SIG-M5 treated with dmso at 0.1 percent for 504 hours (cell line): Measurements from ENCODE around the gene BRSK1.

Experiments
- DNase-seq: peaks from one replicate; lab custom pipeline; 2025; ENCODE audit not compliant: unreplicated experiment; lab: John Stamatoyannopoulos, UW

Gene BRSK1

DNA sequence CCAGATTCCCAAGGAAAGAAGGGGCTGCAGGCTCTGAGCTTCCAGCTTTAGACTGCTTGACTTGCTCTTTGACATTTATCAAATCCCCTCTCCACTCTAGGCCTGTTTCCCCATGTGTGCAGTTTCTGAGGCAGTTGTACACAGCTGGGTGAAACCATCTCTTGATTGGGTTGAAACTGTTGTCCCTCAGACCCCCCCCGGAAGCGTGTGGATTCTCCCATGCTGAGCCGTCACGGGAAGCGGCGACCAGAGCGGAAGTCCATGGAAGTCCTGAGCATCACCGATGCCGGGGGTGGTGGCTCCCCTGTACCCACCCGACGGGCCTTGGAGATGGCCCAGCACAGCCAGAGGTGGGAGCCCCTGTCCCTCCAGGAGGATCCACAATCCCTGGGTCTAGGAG lies 19.7 kb downstream of the BRSK1 start:
- no peak for DNase-seq

DNA sequence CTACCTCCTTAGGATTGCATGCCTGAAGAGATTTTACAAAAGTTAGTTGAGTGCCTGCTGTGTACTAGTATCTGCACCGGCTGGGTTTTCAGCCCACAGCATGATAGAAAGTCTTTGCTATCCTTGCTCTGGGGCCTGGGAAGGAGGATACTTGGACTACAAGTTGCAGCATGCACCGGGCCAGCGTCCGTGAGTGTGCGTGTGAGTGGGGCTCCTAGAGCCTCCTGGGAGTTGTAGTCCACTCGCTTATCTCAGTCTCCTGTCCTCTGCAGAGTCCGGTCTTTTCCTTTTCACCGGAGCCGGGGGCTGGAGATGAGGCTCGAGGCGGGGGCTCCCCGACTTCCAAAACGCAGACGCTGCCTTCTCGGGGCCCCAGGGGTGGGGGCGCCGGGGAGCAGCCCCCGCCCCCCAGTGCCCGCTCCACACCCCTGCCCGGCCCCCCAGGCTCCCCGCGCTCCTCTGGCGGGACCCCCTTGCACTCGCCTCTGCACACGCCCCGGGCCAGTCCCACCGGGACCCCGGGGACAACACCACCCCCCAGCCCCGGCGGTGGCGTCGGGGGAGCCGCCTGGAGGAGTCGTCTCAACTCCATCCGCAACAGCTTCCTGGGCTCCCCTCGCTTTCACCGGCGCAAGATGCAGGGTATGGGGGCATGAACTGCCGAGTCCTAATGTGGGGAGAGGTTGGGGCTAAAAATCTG lies 20.6 kb downstream of the BRSK1 start:
- DNase-seq: peak; percentile 20

DNA sequence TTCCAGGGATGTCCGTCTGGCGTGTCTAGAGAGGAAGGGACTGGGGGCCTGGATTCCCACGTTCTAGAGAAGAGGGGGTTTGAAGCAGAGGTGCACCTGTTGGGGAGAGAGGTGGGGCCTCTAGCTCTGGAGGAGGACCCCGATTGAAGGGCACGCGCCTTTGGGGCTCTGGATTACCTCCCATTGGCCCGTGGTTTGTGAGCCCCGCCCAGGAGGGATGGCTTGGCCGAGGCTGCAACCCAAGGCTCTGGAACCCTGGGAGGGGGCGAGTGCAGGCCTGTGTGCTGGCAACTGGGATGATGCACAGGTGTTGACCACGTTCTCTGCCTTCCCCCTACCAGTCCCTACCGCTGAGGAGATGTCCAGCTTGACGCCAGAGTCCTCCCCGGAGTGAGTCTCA lies 21.2 kb downstream of the BRSK1 start:
- DNase-seq: no peak

DNA sequence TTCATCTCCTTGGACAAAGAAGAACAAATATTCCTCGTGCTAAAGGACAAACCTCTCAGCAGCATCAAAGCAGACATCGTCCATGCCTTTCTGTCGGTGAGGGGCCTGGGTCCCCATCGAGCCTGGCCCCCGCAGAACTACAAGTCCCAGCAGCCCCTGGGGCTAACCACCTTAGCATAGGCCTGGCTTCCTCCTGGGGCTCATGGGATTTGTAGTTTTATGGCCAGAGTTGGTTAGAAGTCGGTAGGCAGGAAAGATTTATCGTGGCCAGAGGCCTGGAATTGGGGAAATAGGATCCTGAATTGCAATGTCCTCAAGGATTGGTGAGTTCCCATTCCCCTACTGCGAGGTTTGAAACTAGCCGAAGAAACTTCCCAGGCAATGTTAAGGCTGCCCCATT lies 21.7 kb downstream of the BRSK1 start:
- DNase-seq: peak; percentile 25

DNA sequence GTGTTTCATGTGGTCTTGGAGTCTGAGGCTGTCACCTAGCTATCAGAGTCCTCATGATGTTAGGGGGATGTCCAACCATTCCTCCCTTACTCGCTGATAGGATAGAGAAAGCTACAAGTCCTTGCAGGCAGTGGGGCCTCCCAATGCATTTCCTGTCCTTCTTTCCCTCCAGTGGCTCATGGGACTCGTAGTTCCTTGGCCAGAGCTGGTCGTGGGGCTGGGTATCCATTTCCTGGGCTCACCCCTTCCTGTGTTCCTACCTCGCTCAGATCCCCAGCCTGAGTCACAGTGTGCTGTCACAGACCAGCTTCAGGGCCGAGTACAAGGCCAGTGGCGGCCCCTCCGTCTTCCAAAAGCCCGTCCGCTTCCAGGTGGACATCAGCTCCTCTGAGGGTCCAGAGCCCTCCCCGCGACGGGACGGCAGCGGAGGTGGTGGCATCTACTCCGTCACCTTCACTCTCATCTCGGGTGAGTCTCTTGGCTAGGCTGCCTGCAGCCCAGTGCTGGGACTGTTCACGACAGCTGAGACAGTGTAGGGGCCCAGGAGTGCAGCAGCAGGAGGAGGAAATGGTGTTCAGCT lies 22.3 kb downstream of the BRSK1 start:
- DNase-seq: no peak

DNA sequence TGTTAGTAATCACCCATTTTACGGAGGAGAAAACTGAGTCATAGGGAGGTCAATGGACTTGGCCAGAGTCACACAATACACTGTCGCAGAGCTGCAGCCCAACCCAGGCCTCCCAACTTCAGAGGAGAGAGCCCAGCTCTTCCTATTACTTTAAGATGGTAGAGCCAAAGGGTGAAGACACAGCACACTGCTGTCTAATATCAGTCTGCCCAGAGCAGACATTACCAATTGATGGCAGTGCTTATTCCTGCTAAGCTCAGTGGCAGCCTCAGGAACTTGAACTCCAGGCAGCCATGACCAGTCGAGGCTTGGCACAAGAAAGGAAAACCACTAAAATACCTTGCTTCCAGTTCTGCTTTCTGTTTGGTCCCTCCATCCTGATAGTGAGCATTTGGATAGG lies 22.9 kb downstream of the BRSK1 start:
- DNase-seq: no peak

DNA sequence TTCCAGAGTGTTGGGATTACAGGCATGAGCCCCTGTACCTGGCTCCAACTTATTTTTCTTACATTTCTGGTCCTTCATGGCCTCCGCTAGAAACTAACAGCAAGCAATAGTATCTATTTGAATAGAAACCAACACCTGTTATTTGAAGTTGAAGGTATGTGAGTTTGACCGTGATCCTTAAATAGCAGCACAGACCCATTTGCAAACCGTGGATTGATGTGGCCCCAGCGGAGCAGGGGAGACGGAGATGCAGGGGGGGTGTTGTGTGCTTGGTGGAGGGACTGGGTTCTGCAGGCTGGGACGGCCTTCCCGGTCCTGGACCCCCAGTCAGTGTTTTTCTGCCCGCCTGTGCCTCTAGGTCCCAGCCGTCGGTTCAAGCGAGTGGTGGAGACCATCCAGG lies 24.5 kb downstream of the BRSK1 start:
- DNase-seq: no peak

DNA sequence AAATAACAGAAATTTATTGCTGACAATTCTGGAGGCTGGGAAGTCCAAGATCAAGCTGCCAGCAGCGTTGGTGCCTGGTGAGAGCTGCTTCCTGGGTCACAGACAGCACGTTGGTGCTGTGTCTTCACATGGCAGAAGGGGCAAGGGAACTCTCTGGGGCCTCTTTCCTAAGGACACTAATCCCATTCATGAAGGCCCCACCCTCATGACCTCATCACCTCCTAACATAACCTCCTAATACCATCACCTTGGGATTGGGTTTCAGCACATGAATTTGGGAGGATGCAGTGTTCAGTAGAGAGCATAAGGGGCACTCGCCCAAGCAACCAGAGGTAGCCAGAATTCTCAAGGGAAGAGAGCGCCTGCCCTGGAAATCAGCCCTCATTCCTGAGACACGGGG lies 25.7 kb downstream of the BRSK1 start:
- DNase-seq: no peak

DNA sequence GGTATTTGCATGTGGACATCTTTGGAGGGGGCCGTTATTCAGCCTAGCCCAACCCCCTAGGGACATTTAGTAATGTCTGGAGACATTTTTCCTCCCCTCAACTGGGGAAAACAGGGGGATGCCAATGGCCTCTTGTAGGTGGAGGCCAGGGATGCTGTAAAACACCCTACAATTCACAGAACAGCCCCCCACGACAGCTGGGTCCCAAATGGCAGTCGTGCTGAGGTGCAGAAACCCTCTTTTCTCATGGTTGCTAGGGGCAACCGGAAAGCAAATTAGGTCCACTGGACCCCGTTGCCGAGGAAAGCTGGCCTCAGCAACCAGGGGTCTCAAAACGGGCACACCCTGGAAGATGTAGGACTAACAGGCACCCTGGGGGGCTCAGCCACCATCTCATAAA lies 26.7 kb downstream of the BRSK1 start:
- DNase-seq: no peak

DNA sequence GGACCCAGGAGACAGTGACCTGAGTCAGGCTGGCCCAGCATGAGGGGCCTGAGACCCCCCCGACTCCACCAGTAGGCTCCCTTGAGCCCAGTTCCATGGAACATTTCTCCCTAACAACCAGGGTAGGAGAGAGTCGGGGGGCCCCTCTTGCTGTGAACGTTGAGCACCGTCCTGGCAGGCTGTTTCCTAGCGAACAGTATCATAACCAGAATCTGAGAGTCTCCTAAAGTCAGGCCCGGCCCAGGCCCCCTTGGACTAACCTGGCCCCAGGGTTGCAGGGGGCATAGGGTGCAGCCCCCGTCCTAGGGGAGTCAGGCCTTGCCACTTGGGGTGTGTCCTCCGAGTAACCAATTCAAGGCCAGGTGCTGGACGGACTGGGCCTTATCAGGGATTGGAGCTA lies 27.6 kb downstream of the BRSK1 start:
- no peak for DNase-seq

DNA sequence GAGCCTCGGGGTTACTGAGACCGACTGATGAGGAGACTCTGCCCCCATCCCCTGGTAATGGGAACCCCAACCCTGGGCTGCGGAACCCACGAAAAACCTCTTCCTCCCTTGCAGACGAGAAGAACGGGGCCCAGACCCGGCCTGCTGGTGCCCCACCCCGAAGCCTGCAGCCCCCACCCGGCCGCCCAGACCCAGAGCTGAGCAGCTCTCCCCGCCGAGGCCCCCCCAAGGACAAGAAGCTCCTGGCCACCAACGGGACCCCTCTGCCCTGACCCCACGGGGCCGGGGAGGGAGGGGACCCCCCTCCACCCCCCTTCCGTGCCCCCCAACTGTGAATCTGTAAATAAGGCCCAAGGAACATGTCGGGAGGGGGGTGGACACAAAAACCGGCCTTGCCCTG lies 28.0 kb downstream of the BRSK1 start:
- DNase-seq: no peak

DNA sequence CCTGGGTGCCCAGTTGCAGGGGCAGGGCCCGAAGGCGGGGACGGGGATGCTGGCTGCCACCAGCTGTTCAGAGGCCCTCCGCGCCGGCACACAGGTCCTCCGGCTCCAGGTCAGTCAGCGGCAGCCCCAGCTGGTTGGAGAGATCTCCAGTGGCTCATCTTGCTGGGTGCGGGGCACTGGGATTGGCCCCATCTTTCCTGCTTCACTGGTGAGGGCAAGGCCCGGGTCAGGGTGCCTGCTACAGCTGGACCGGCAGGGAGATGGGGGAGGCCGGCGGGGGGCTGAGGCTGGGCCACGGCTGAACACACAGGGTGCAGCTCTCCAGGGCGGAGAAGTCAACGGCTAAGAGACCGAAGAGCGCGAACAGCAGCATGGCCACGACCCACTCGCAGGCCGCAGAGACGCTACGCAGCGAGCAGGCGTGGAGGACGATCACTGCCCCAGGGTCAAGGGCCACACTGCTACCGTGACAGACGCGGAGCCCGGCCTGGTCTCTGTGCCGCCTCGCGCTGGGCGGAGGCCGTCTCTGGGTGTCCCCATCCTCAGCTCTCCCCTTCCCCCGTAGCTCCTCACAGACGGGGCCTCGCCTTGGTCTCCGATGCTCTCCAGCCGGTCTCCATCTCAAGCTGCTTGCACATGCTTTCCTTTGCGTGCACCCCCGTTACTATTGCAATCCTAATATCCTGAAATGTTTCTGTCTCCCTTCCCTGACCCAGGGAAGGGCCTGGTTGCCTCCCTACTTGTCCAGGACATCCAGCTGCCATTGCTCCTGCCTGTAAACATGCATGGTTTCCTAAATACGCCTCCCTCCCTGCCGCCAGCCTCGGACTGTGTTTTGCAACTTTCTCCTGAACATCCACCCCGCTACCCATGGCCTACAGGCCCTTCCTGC lies 29.1 kb downstream of the BRSK1 start:
- no peak for DNase-seq

DNA sequence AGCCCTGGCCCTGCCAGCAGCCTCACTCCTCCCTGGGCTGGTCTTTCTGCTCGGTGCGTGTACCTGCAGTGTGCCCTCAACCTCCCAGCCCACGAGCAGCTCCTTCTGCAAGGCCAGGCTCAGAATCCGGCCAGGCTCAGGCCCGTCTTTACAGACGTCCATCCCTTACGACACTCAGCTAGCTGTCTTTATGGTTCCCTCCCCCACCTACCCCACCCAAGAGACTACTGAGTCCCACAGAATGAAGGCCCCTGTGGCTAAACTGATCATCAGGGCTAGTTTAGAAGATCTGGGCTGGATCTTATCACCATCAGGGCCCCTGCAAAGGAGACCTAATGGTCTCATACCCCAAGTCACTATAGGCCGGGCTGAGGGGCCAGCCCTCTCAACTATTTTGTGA lies 30.6 kb downstream of the BRSK1 start:
- no peak for DNase-seq

DNA sequence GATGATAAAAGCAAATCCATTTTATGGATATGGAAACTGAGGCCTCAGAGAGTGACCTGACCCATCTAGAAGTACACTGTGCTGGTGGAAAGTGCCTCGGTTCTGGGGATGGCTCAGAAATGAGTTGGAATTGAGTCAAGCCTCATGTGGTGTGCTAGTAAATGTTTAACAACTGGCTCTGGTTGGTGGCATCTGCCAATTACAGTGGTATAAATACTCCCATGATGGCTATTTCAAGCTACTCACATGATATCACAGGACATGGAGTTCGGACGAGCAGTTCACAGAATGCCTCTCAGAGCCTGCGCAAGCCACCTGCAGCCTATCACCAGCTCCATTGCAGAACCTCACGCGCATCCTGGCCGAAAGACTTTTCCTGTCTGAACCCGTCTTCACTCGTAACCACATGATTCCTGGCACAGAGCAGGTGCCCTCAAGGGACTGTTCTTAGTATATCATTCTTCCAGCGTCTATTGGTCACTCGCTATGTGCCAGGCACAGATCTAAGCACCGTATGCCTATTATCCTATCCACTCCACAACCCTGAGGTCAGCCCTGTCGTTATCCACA lies 32.2 kb downstream of the BRSK1 start:
- no peak for DNase-seq

DNA sequence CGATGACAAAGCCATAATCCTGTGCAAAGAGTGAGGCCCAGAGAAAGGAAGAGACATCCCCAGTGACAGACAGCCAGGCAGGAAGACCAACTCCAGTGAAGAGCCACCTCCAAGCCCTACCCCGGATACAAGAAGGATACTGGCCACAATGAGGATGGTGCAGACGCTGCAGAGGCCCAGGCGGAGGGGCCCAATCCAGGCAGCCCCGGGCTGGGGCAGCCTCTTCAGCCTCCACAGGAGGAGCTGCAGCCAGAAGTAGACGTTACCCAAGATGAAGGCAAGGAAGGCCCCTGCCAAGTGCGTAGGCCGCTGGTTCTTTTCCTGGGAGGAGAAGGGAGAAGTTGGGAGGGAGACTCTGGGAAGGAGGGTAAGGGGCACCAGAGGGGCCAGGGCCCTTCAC lies 32.8 kb downstream of the BRSK1 start:
- no peak for DNase-seq

DNA sequence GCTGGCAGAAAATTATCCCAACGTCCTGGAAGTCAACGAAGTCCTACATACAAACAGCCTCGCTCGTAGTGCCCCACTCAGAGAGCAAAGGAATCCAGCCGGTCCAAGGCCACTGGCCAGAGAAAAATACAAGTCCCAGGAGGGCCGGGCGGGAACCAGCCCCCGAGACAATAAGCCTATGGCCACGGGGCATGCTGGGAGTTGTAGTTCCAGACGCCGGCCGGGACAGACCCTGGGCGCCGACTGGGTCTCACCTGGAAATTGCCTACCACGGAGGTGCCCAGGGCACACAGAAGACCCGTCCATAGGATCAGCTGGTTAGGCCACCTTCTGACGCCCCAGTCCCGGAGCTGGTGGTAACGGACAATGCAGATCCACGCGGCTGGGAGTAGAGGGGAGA lies 36.0 kb downstream of the BRSK1 start:
- DNase-seq: no peak

DNA sequence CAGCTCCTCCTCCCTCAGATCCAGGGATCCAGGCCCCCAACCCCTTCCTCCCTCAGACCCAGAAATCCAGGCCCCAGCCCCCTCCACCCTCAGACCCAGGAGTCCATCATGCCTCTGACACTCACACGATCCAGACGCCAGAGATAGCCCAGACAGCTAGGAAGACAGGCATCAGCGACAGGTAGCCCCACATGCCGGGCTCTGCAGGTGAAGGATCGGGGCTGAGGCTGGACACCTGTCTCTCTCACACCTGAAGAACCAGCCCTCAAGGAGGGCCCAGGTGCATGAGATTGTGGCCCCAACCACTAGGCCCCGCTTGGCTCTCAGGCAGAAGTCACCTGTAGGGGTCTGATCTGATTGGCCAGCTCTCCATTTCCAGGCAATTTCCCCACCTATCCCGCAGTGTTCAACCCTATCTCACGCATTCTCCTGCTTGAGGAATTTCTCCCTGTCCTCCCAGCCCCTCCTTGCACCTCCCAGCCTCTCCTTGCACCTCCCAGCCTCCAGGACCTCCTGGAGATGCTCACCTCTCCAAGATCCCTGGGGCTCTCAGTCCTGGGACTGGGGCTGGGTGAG lies 37.1 kb downstream of the BRSK1 start:
- DNase-seq: no peak

DNA sequence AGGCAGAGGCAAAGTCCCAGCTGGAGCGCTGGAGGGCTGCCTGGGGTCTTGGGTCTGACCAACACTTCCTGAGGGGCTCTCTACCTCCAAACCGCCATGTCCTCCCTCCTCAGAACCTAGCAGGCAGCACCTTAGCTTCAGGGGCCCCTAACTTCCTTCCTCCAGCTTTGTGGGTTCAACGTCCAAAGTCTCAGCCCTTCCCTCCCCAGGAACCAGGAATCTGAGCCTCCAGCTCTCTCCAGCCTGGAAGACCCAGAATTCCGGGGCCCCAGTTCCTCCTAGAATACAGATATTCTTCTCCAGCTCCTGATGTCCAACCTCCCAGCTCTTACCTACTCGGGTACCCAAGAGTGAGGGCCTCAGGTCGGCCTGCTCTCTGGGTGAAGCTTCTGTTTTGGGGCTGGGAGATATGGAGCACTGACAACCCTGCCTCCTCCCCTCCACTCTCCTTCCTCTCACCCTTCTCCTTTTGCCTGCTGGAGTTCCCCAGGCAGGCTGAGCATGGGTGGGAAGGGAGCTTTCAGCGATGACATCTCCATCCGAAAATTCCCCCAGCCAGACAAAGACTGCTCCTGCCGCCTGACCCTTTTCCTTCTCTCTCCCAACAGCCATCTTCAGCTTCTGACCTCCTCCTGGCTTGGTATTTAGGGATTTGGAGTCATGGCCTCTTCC lies 37.8 kb downstream of the BRSK1 start:
- no peak for DNase-seq

DNA sequence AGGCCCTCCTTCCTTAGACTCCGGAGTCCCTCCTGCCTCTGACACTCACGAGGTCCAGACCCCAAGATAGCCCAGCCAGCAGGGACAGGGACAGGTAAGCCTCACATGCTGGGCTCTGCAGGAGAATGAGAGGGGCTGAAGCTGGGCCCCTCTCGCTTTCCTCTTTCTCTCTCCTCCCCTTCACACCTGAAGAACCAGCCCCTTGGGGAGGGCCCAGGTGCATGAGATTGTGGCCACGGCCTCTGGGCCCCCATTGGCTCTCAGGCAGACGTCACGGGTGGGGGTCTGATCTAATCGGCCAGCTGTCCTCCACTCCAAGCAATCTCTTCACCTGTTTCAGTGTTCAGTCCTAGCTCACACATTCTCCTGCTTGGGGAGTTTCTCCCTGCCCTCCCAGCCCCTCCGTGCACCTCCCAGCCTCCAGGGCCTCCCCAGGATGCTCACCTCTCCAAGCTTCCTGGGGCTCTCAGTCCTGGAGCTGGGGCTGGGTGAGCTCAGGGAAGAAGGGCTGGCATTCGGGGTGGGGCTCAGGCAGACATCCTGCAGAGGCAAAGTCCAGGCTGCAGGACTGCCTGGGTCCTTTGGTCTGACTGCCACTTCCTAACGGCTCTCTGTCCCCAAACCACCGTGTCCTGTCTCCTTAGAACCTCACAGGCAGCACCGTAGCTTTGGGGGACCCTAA lies 38.5 kb downstream of the BRSK1 start:
- no peak for DNase-seq

DNA sequence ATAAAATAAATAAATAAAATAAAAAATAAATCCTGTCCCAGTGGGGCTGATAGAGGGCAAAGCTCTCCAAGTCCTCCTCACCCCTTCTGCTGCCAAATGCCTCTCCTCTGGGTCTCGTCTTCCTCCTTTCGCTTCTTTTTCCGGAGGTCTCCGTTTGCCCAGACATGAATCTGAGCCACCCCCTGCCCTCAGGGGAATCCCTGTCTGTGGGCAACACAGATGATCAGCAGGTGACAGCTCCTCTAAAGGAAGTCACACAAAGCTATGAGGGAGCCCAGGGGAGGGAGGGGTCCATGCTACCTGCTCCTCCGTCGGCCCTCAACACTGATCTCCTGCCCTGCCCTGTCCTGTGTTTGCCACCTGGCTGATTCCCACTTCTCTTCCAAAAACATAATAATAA lies 40.9 kb downstream of the BRSK1 start:
- no peak for DNase-seq
